Right atrium auricular region (tissue), 2 donors: ENCODE results near the gene RMI2. TPM values are rescaled to one million over a fixed set of nuclear protein-coding genes. Genes with fewer than 3 reads are reported as not detected.

Source experiments
- DNase-seq: peaks from one replicate; pipeline ENCODE4 v3.0.0-alpha.2; 2019; ENCODE audit warnings: low spot score
- H3K27ac ChIP-seq, 2 donors: fragments of 200-600 bp; sonication (generic); 1 replicate in 1 of 2; 2 replicates in 1 of 2; pipeline ENCODE4 v1.5.1; 2016 to 2019
- H3K27me3 ChIP-seq, 2 donors: fragments of 200-600 bp; sonication (generic); one replicate each; pipeline versions ENCODE4 v1.5.1 to v1.6.0; 2017 to 2019
- H3K36me3 ChIP-seq: fragments of 200-600 bp; sonication (generic); one replicate; pipeline ENCODE4 v1.5.1; 2016
- H3K4me1 ChIP-seq, 2 donors: fragments of 200-600 bp; sonication (generic); one replicate each; pipeline versions ENCODE4 v1.5.1 to v1.6.0; 2017 to 2019
- H3K4me3 ChIP-seq, 2 donors: fragments of 200-600 bp; sonication (generic); 1 replicate in 1 of 2; 2 replicates in 1 of 2; pipeline ENCODE4 v1.5.1; 2017 to 2019; ENCODE audit warnings: mild to moderate bottlenecking in 1 of 2, moderate library complexity in 1 of 2
- H3K9me3 ChIP-seq, 2 donors: fragments of 200-600 bp; sonication (generic); one replicate each; pipeline ENCODE4 v1.5.1; 2019
- total RNA-seq, 2 donors: library from RNA; depleted of rRNA; stranded (reverse); fragments of >200 nt; gene quantifications; one replicate each; pipeline ENCODE4 v1.1.0, GENCODE V29; 2016
- TF ChIP-seq, protein P1 (sequence below), 2 donors: fragments of 200-600 bp; sonication (generic); IDR thresholded peaks; one replicate each; pipeline ENCODE4 v1.5.1; 2019; ENCODE audit warnings: antibody characterized with exemption in 2 of 2

RMI2 gene
- total RNA-seq, 2 donors from 2014 or later = 0.85 TPM; not detected in 1

- TF ChIP-seq, protein P1, sequence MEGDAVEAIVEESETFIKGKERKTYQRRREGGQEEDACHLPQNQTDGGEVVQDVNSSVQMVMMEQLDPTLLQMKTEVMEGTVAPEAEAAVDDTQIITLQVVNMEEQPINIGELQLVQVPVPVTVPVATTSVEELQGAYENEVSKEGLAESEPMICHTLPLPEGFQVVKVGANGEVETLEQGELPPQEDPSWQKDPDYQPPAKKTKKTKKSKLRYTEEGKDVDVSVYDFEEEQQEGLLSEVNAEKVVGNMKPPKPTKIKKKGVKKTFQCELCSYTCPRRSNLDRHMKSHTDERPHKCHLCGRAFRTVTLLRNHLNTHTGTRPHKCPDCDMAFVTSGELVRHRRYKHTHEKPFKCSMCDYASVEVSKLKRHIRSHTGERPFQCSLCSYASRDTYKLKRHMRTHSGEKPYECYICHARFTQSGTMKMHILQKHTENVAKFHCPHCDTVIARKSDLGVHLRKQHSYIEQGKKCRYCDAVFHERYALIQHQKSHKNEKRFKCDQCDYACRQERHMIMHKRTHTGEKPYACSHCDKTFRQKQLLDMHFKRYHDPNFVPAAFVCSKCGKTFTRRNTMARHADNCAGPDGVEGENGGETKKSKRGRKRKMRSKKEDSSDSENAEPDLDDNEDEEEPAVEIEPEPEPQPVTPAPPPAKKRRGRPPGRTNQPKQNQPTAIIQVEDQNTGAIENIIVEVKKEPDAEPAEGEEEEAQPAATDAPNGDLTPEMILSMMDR (IDR thresholded peaks at IDR 0.05) = no peak
- Histone ChIP-seq H3K36me3 (no peaks in the 10 kb centered on the region), H3K9me3 (no peaks in the 10 kb centered on the region), H3K4me3 (no peak overlapping the region), H3K27me3 (no peaks in the 10 kb centered on the region), H3K4me1 (peaks cover 0 to 18% of the 10 kb centered on the region in 2 donors), H3K27ac (no peak overlapping the region)
- no peak for DNase-seq
Observed at GRCh38 chr16:11329071-11329491, 16.2 kb upstream of the RMI2 start.

DNA sequence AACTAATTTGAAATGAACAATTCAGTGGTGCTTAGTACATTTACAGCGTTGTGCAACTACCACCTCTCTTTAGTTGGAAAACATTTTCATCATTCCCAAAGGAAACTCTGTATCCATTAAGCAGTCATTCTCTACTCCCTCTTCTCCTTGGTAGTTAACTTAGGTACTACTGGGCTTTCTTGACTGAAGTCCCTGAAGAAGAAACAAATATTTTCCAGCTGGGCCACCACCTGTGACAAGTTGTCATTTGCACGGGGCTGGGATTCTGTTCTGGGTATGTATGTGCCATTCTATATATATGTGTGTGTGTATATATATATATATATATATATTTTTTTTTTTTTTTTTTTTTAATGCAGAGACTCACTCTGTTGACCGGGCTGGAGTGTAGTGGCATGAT is 15.4 kb upstream of the RMI2 start:
- TF ChIP-seq, protein P1 (IDR thresholded peaks at IDR 0.05) = no peak
- H3K9me3 ChIP-seq = no peaks in the 10 kb centered on the region
- peaks cover 0 to 18% of the 10 kb centered on the region in 2 donors for H3K4me1 ChIP-seq
- no peak for DNase-seq
- H3K27ac ChIP-seq = no peak overlapping the region
- no peak overlapping the region for H3K4me3 ChIP-seq
- H3K27me3 ChIP-seq = no peaks in the 10 kb centered on the region
- H3K36me3 ChIP-seq = no peaks in the 10 kb centered on the region

GRCh38 chr16:11330526-11331237 is 14.6 kb upstream of the RMI2 start:
- Histone ChIP-seq H3K4me1 (peaks cover 0 to 18% of the 10 kb centered on the region in 2 donors), H3K9me3 (no peaks in the 10 kb centered on the region), H3K4me3 (no peak overlapping the region), H3K27ac (no peak overlapping the region), H3K36me3 (no peaks in the 10 kb centered on the region), H3K27me3 (no peaks in the 10 kb centered on the region)
- TF ChIP-seq, protein P1 (IDR thresholded peaks at IDR 0.05) = no peak
- no peak for DNase-seq

- Histone ChIP-seq H3K27me3 (no peaks in the 10 kb centered on the region), H3K4me1 (peaks cover 0 to 18% of the 10 kb centered on the region in 2 donors), H3K9me3 (no peaks in the 10 kb centered on the region), H3K4me3 (no peak overlapping the region), H3K27ac (no peak overlapping the region), H3K36me3 (no peaks in the 10 kb centered on the region)
- TF ChIP-seq, protein P1 (IDR thresholded peaks at IDR 0.05) = no peak
- no peak for DNase-seq
Observed at GRCh38 chr16:11331967-11332366, 13.3 kb upstream of the RMI2 start.

DNA sequence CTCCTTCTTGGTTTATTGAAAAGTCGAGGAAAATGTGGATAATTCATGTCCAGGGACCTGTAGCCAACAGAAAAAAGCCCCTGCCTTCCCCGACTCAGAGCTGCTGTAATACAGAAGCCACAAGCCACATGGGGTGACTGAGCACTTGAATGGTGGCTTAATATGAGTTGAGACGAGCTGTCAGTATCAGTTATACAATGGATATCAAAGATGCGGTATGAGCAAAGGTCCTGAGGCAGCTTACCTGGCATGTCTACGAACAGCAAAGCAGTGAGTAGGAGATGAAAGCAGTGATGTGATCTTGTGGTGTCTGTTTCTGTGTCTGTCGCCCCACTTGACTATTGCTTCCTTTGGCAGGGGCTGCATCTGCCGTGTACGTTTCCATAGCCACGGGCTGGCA is 12.2 kb upstream of the RMI2 start:
- H3K4me3 ChIP-seq = no peak overlapping the region
- no peak overlapping the region for H3K27ac ChIP-seq
- TF ChIP-seq, protein P1 (IDR thresholded peaks at IDR 0.05) = no peak
- no peak for DNase-seq
- H3K27me3 ChIP-seq = no peaks in the 10 kb centered on the region
- H3K9me3 ChIP-seq = no peaks in the 10 kb centered on the region
- peaks cover 0 to 14% of the 10 kb centered on the region in 2 donors for H3K4me1 ChIP-seq
- no peaks in the 10 kb centered on the region for H3K36me3 ChIP-seq

DNA sequence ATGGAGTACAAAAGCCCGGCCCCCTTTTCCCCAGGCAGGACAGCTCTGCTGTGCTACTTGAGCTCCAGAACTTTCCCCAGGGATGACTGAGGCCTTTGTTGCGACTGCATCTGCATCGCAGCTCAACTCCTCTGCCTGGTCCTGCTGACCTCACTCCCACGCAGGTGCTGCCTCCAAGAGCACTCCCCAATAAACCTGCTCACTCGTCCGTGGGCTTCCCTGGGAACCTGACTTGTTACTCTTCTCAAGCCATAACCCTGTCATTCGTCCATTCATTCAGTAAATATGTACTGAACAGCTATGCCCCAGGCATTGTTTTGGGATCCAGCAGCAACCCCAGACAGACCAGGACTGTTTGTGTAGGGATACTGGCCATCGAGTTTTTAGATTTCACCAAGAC is 11.6 kb upstream of the RMI2 start:
- TF ChIP-seq, protein P1 (IDR thresholded peaks at IDR 0.05) = no peak
- no peak for DNase-seq
- no peak overlapping the region for H3K27ac ChIP-seq

More for the DNA sequence above, 11.6 kb upstream of the RMI2 start:
- Histone ChIP-seq H3K36me3 (no peaks in the 10 kb centered on the region), H3K9me3 (no peaks in the 10 kb centered on the region), H3K4me3 (no peak overlapping the region), H3K27me3 (no peaks in the 10 kb centered on the region), H3K4me1 (peaks cover 0 to 7% of the 10 kb centered on the region in 2 donors)
